Activated CD8-positive, alpha-beta memory T cell treated with anti-CD3 and anti-CD28 coated beads, Interleukin-2, amount 50 U/mL, for 1 hour (primary cell): ENCODE data around the gene KLF13.
A peak's percentile ranks its signal among the peaks of the same experiment; 100 is the strongest.

ENCODE experiments used
- DNase-seq: peaks from one replicate; pipeline ENCODE4 v3.0.0-alpha.2; 2020; ENCODE audit errors: extremely low read depth

The KLF13 gene

GRCh38 chr15:31381801-31382712, 55.4 kb downstream of the KLF13 start:
- DNase-seq: no peak

GRCh38 chr15:31382713-31383045, 56.0 kb downstream of the KLF13 start:
- DNase-seq: no peak

GRCh38 chr15:31383139-31383538, 56.5 kb downstream of the KLF13 start:
- DNase-seq: no peak

GRCh38 chr15:31384568-31384967, 57.9 kb downstream of the KLF13 start:
- DNase-seq: no peak

DNA sequence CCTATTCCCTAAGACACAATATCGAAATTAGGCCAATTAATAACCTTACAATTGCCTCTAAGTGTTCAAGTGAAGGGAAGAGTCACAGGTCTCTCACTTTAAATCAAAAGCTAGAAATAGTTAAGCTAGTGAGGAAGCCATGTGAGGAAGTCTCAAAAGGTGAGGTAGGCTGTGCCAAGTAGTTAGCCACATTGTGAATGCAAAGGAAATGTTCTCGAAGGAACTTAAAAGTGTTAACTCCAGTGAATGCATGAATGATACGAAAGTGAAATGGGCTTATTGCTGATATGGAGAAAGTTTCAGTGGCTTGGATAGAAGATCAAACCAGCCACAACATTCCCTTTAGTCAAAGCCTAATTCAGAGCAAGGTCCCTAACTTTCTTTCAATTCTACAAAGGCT, 59.1 kb downstream of the KLF13 start:
- no peak for DNase-seq

- no peak for DNase-seq
Measured at GRCh38 chr15:31387092-31387478, 60.5 kb downstream of the KLF13 start.

- peak; percentile 42 for DNase-seq
Measured at GRCh38 chr15:31387479-31388118, 61.0 kb downstream of the KLF13 start.

DNA sequence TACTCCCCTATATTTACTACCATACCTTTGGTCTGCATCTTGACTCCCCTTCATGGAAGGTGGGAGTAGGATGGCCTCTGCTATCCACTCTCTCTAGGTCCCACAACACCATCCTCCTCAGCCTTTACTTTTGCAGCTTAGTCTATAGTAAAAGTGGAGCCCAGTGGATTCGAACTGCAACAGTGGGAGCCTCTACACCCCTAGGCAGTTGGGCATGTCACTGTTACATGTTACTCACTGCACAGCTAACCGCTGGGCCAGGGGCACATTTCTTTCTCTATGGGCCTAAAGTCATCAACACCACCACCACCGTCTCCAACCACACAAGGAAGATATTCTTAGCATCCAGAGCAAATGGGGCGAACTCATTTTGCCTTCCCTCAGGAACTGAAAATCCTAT, 62.9 kb downstream of the KLF13 start:
- DNase-seq: no peak

- DNase-seq: no peak
Measured at GRCh38 chr15:31390029-31390428, 63.4 kb downstream of the KLF13 start.

DNA sequence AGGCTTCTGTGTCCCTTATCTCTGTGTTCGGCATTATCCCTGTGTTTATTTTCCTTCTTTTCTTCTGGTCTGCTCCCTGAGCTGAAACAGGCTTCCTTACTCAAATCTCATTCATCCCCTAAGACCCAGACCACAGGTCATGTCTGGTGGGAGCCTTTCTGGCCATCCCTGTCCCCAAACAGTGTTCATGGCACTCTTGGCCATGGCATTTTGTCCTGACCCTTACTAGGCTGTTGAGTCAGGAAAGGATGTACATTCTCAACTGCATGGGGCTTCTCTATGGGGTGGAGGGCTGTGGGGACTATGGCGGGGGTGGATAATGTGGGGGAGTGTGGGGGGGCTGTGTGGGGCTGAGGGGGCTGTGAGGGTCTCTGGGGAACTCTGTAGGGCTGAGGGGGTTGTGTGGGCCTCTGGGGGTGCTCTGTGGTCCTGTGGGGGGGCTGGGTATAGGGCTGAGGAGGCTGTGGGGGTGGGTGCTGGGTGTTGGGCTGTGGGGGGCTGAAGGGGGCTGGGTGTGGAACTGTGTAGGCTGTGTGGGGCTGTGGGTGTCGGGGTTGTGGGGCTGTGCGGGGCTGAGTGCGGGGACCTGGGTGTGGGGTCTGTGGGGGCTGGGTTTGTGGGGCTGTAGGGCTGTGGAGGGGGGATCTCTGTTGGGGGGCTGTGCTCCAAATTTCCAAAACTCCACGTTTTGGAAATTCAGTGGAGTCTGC, 64.3 kb downstream of the KLF13 start:
- DNase-seq: no peak

GRCh38 chr15:31391687-31392671, 65.3 kb downstream of the KLF13 start:
- DNase-seq: peak; percentile 51

GRCh38 chr15:31392761-31393401, 66.2 kb downstream of the KLF13 start:
- DNase-seq: no peak

- no peak for DNase-seq
Measured at GRCh38 chr15:31393444-31394091, 66.9 kb downstream of the KLF13 start.

GRCh38 chr15:31396881-31397560, 70.4 kb downstream of the KLF13 start:
- DNase-seq: no peak

- DNase-seq: no peak
Measured at GRCh38 chr15:31397851-31398661, 71.4 kb downstream of the KLF13 start.

DNA sequence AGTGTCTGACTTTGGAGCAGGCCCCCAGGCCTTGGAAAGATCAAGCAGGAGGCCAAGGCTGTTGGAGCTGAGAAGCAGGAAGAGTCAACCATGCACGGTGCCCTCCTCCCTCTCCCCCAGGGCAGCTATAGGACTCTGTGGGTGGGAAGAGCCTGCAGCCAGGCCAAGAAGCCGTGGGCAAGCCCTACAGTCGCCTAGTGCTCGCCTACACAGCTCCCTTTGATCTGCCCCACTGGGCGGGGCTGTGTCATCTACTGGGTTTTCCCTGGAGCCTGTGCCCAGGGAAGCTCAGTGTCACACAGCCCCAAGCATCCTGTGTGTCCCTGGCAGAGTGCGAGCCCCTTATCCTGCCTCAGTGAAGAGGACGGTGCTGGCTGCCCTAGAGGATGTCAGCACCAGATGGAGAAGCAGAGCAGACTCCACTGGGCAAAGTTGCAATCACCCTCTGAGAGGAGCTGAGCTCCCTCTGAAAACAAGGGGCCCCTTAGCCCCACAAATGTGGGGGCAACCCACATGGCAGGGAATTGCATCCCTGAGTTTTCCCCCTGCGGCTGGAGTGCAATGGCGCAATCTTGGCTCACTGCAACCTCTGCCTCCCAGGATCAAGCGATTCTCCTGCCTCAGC, 72.2 kb downstream of the KLF13 start:
- no peak for DNase-seq

- no peak for DNase-seq
Measured at GRCh38 chr15:31399544-31400171, 73.0 kb downstream of the KLF13 start.
